H9 (cell line): ENCODE data around the gene MECR. TPM values are rescaled to one million over a fixed set of nuclear protein-coding genes. Genes with fewer than 3 reads are reported as not detected.

Source experiments
- DNase-seq: peaks from one replicate; pipeline ENCODE4 v3.0.0-alpha.2; 2017
- H2AFZ ChIP-seq: one replicate; pipeline ENCODE4 v1.6.1; 2013; ENCODE audit warnings: mild to moderate bottlenecking, low read length, control low read depth, moderate library complexity
- H2AK5ac ChIP-seq: 2 replicates; pipeline ENCODE4 v1.6.1; 2013; ENCODE audit warnings: low read length, control low read depth, mixed read lengths; ENCODE audit not compliant: insufficient read length
- H2BK120ac ChIP-seq: one replicate; pipeline ENCODE4 v1.6.1; 2013; ENCODE audit warnings: low read depth, mild to moderate bottlenecking, low read length, control low read depth, inconsistent platforms; ENCODE audit not compliant: poor library complexity, severe bottlenecking
- H2BK12ac ChIP-seq: 2 replicates; pipeline ENCODE4 v1.6.1; 2013; ENCODE audit warnings: low read length, control low read depth, mixed read lengths, low read depth; ENCODE audit not compliant: insufficient read length
- H2BK15ac ChIP-seq: 2 replicates; pipeline ENCODE4 v1.6.1; 2013; ENCODE audit warnings: low read depth, low read length, control low read depth
- H2BK20ac ChIP-seq: one replicate; pipeline ENCODE4 v1.6.1; 2013; ENCODE audit warnings: low read depth, mild to moderate bottlenecking, low read length, control low read depth, inconsistent platforms; ENCODE audit not compliant: poor library complexity, severe bottlenecking
- H2BK5ac ChIP-seq: 2 replicates; pipeline ENCODE4 v1.6.1; 2013; ENCODE audit warnings: low read length, control low read depth, mixed read lengths; ENCODE audit not compliant: insufficient read length
- H3K14ac ChIP-seq: 2 replicates; pipeline ENCODE4 v1.6.1; 2013; ENCODE audit warnings: low read length, control low read depth; ENCODE audit not compliant: insufficient read depth
- H3K18ac ChIP-seq: 2 replicates; pipeline ENCODE4 v1.6.1; 2013; ENCODE audit warnings: low read depth, mild to moderate bottlenecking, mixed read lengths, low read length, control low read depth; ENCODE audit not compliant: insufficient read length
- H3K23ac ChIP-seq: 2 replicates; pipeline ENCODE4 v1.6.1; 2013; ENCODE audit warnings: low read length, control low read depth, mixed read lengths, low read depth; ENCODE audit not compliant: insufficient read length
- H3K23me2 ChIP-seq: 2 replicates; pipeline ENCODE4 v1.6.1; 2013; ENCODE audit warnings: low read depth, mild to moderate bottlenecking, mixed read lengths, low read length, control low read depth; ENCODE audit not compliant: insufficient read length, poor library complexity, severe bottlenecking
- H3K27ac ChIP-seq: 2 replicates; pipeline ENCODE4 v1.5.1; 2013; ENCODE audit warnings: low read length, control low read depth, mixed read lengths, low read depth; ENCODE audit not compliant: insufficient read length
- H3K27me3 ChIP-seq: 2 replicates; pipeline ENCODE4 v1.6.1; 2013; ENCODE audit warnings: low read length, control low read depth, inconsistent platforms; ENCODE audit not compliant: insufficient read depth
- H3K4ac ChIP-seq: 2 replicates; pipeline ENCODE4 v1.6.1; 2013; ENCODE audit warnings: low read depth, mild to moderate bottlenecking, control low read depth, inconsistent platforms, low read length, moderate library complexity
- H3K4me1 ChIP-seq: 2 replicates; pipeline ENCODE4 v1.6.1; 2013; ENCODE audit warnings: low read length, control low read depth, inconsistent platforms; ENCODE audit not compliant: insufficient read depth
- H3K4me2 ChIP-seq: 2 replicates; pipeline ENCODE4 v1.6.1; 2013; ENCODE audit warnings: low read length, control low read depth, mixed read lengths; ENCODE audit not compliant: insufficient read length, insufficient read depth
- H3K56ac ChIP-seq: 2 replicates; pipeline ENCODE4 v1.6.1; 2013; ENCODE audit warnings: low read depth, mild to moderate bottlenecking, mixed read lengths, low read length, control low read depth; ENCODE audit not compliant: insufficient read length
- H3K79me1 ChIP-seq: 2 replicates; pipeline ENCODE4 v1.6.1; 2013; ENCODE audit warnings: low read depth, mild to moderate bottlenecking, moderate library complexity, low read length, control low read depth, inconsistent platforms; ENCODE audit not compliant: insufficient read depth, poor library complexity, severe bottlenecking
- H3K79me2 ChIP-seq: 2 replicates; pipeline ENCODE4 v1.6.1; 2013; ENCODE audit warnings: low read length, control low read depth, inconsistent platforms; ENCODE audit not compliant: insufficient read depth
- H3K9ac ChIP-seq: 2 replicates; pipeline ENCODE4 v1.6.1; 2013; ENCODE audit warnings: low read length, control low read depth, mixed read lengths; ENCODE audit not compliant: insufficient read length; ENCODE audit errors: extremely low read depth
- H3K9me3 ChIP-seq: one replicate; pipeline ENCODE4 v1.6.1; 2013; ENCODE audit warnings: low read depth, low read length, inconsistent platforms; ENCODE audit not compliant: control insufficient read depth
- H3T11ph ChIP-seq: one replicate; pipeline ENCODE4 v1.6.1; 2013; ENCODE audit warnings: mild to moderate bottlenecking, low read length, control low read depth, inconsistent platforms
- H4K20me1 ChIP-seq: one replicate; pipeline ENCODE4 v1.6.1; 2013; ENCODE audit not compliant: control insufficient read depth, insufficient read length, insufficient read depth
- H4K5ac ChIP-seq: 2 replicates; pipeline ENCODE4 v1.6.1; 2013; ENCODE audit warnings: low read depth, mild to moderate bottlenecking, mixed read lengths, low read length, control low read depth; ENCODE audit not compliant: insufficient read length
- H4K8ac ChIP-seq: replicated peaks from 2 replicates; pipeline ENCODE4 v1.6.1; 2013; ENCODE audit warnings: low read length, control low read depth, mixed read lengths, low read depth; ENCODE audit not compliant: insufficient read length
- H4K91ac ChIP-seq: 2 replicates; pipeline ENCODE4 v1.6.1; 2013; ENCODE audit warnings: low read depth, mild to moderate bottlenecking, moderate library complexity, mixed read lengths, low read length, control low read depth; ENCODE audit not compliant: insufficient read length
- H3K27ac Mint-ChIP-seq, 3 experiments: 2 replicates in 2 of 3; 3 replicates in 1 of 3; pipeline ENCODE4 v1.8.0; 2020 to 2021; ENCODE audit warnings: mixed read lengths in 3 of 3, mild to moderate bottlenecking in 1 of 3, moderate library complexity in 1 of 3
- H3K27me3 Mint-ChIP-seq: 2 replicates; pipeline ENCODE4 v1.8.0; 2021; ENCODE audit warnings: low read depth, mild to moderate bottlenecking, moderate library complexity, mixed read lengths
- H3K36me3 Mint-ChIP-seq, 3 experiments: 2 replicates in 2 of 3; 3 replicates in 1 of 3; pipeline ENCODE4 v1.8.0; 2020 to 2021; ENCODE audit warnings: low read depth in 3 of 3, mixed read lengths in 3 of 3; ENCODE audit not compliant: insufficient read depth in 1 of 3
- H3K4me1 Mint-ChIP-seq, 2 experiments: 2 replicates each; pipeline ENCODE4 v1.8.0; 2020; ENCODE audit warnings: mixed read lengths in 2 of 2
- H3K4me3 Mint-ChIP-seq, 2 experiments: 2 replicates in 1 of 2; 3 replicates in 1 of 2; pipeline ENCODE4 v1.8.0; 2020 to 2021; ENCODE audit warnings: mild to moderate bottlenecking in 2 of 2, mixed read lengths in 2 of 2, moderate library complexity in 1 of 2
- H3K9me3 Mint-ChIP-seq, 2 experiments: 2 replicates in 1 of 2; 3 replicates in 1 of 2; pipeline ENCODE4 v1.8.0; 2020; ENCODE audit warnings: mild to moderate bottlenecking in 2 of 2, mixed read lengths in 2 of 2, moderate library complexity in 1 of 2
- CTCF ChIP-seq: fragments of 200-600 bp; sonication (generic); conservative IDR thresholded peaks from 3 replicates; pipeline ENCODE4 v1.8.0; 2021; ENCODE audit warnings: antibody characterized with exemption, mild to moderate bottlenecking
- WGBS: extraction: QIAGEN DNeasy Blood & Tissue Kit; methylation state at CpG from one replicate; pipeline ENCODE4 v1.1.7; 2013; ENCODE audit warnings: missing lambda C conversion rate, low lambda C conversion rate, mixed read lengths; ENCODE audit not compliant: insufficient read length; ENCODE audit errors: extremely low coverage; 5-methylcytosine and 5-hydroxymethylcytosine counted together
- total RNA-seq: library from RNA; stranded (reverse); gene quantifications from 2 replicates; pipeline ENCODE4 v1.2.1, GENCODE V29; 2021

Gene MECR
- total RNA-seq, 1 experiment from 2014 or later: 30.9 TPM

GRCh38 chr1:29227511-29227910 is 3.2 kb downstream of the MECR start:
- no peak overlapping the region for H2AFZ ChIP-seq
- H3K4me3 Mint-ChIP-seq: no peak overlapping the region
- no CpG with 5 or more reads among the region's 5 CpGs for WGBS

More at GRCh38 chr1:29227511-29227910, 3.2 kb downstream of the MECR start:
- Histone ChIP-seq H3K27me3 (no peaks in the 10 kb centered on the region), H2BK15ac (no peak overlapping the region), H2BK5ac (no peak overlapping the region), H4K91ac (no peak overlapping the region), H3K79me2 (no peaks in the 10 kb centered on the region), H3K79me1 (no peaks in the 10 kb centered on the region), H3K4me2 (no peak overlapping the region), H3K9me3 (no peaks in the 10 kb centered on the region), H3K27ac (peak overlapping the region; percentile 5), H2BK20ac (no peak overlapping the region), H2AK5ac (no peak overlapping the region), H3K56ac (no peak overlapping the region), H4K8ac (no peak overlapping the region), H4K5ac (no peak overlapping the region), H3K4ac (no peak overlapping the region), H3K23me2 (no peaks in the 10 kb centered on the region), H3T11ph (no peak overlapping the region), H3K18ac (no peak overlapping the region), H3K23ac (no peak overlapping the region), H2BK120ac (no peak overlapping the region), H2BK12ac (no peak overlapping the region), H3K9ac (no peak overlapping the region), H3K14ac (no peak overlapping the region), H3K4me1 (peaks cover 5% of the 10 kb centered on the region; the same call in 1 of the 2 replicates), H4K20me1 (no peaks in the 10 kb centered on the region)
- peak overlapping the region in 1 of 3 experiments; percentile 51; a peak in 1 of 7 replicates for H3K27ac Mint-ChIP-seq
- H3K9me3 Mint-ChIP-seq: no peaks in the 10 kb centered on the region; a peak in 1 of 5 replicates
- DNase-seq: peak; percentile 72
- no peak for TF ChIP-seq CTCF
- peaks cover 0 to 6% (median 0%) of the 10 kb centered on the region in 3 experiments; a peak in 2 of 7 replicates for H3K36me3 Mint-ChIP-seq
- H3K4me1 Mint-ChIP-seq: peaks cover 22 to 35% of the 10 kb centered on the region in 2 experiments
- peaks cover 4% of the 10 kb centered on the region; the same call in 1 of the 2 replicates for H3K27me3 Mint-ChIP-seq
